ENCODE measurements around the gene PRKCB.
"Not testable (repeated sequence)": the region's sequence is repeated elsewhere in the genome, so short reads cannot be mapped to it uniquely, and the experiment has no call there.

PRKCB gene

DNA sequence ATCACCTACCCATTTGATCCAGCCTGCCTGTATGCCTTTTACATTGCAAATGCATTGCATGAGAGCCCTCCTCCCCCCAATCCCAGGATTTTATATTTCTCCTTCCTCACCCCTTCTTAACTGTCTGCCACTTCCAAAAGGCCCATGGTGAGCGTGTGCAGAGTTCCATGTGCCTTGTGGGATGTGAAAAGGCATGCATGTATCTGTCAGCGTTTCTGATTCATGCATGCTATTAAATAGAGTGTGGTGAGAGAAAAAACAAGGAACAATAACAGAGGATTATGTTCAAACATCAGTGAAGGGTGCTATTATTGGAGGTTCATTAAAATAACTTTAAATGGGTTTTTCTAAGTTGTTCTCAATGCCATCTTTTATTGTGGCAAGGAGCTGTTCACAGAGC lies 359.4 kb downstream of the PRKCB start:
- DNase-seq = no peak

GRCh38 chr16:24198807-24199533 lies 363.2 kb downstream of the PRKCB start:
- no peak for DNase-seq

DNA sequence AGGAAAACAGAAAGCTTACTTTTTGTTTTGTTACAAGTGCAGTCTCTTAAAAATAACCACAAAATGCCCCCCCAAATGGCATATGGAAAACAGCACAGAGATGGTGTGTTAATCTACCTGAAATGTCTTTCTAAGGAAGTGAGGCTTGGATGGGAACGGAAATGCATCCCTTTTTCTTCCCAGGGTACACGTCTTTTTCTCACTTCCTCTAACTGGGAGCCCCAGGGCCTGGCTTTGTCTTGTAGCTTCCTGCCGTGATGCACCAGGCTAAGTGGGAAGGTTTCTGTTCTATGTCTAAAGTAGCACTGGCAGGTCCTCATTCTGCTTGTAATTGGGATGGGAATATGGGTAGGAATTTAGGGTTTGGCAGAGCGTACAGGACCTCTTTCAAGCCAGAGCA lies 367.9 kb downstream of the PRKCB start:
- DNase-seq = no peak

DNA sequence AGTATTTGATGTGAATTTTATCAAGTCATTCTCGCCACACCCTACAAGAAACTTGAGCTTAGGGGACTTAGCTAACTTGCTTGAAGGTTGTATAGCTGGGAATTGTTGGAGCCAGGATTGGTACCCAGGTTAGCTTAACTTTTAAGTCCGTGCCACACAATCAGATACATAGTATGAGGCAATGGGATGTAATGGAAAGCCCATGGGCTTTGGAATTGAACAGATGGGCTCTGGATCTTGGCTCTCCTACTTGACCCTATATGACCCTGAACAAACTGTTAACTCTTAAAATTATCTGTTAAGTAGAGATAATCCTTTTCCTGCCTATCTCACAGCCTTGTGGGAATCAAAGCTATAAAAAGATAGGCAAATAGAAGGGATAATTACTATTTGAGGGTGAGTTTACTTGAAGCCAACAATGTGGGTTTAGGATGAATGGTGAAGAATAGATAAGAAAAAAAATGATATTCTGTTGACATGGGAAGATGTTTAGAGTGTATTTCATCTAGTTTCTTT lies 368.4 kb downstream of the PRKCB start:
- DNase-seq = no peak

- DNase-seq = no peak
Observed at GRCh38 chr16:24206926-24207325, 371.1 kb downstream of the PRKCB start.

DNA sequence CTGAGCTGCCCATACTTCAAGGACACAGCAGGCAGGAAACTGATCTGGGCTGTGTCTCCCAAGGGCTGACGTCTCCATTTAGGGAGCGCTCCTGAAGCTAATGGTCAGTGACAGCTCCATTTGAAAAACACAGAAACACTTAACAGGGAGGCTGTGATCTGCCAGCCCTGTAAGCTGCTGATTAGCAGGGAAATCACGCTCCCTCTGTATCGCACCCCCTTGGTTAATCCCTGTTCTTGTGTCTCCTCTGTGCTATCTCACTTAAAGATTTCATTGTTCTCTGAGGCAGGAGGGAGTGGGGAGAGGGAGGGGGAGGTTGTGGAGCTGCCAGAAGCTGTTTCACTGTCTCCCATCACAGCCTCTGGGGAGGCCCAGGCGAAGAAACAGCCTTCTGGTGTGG lies 372.9 kb downstream of the PRKCB start:
- DNase-seq = no peak

DNA sequence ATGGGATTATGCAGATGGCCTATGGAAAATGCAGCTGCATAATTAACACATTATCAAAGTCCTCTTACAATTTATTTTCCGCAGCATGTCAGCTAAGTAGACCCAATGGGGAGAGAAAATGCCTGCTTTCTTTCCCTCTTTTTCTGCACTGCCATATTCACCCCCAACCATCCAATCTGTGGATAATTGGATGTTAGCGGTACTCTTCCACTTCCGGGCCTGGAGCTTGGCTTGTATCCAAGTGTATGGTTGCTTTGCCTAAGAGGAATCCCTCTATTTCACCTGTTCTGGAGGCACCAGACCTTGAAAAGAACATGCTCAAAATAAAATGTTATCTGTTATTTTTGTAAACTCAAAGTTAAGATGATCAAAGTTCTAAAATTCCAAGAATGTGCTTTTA lies 379.2 kb downstream of the PRKCB start:
- DNase-seq = no peak

DNA sequence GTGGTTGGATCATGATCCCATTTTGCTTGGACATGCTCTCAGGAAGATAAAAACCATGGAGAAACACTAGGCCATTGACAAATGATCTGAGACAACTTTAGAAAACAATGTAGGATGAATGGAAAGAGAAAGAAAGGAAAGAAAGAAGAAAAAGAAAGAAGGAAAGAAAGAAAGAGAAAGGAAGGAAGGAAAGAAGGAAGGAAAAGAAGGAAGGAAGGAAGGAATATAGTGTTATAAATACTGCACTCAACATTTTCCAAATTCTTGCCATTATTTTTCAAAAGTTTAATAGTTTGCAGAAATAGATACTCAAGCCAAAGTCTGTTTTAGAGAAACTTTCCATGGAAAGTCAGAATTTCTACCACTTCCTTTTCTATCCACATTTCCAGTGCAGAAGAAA lies 381.2 kb downstream of the PRKCB start:
- no peak for DNase-seq

DNA sequence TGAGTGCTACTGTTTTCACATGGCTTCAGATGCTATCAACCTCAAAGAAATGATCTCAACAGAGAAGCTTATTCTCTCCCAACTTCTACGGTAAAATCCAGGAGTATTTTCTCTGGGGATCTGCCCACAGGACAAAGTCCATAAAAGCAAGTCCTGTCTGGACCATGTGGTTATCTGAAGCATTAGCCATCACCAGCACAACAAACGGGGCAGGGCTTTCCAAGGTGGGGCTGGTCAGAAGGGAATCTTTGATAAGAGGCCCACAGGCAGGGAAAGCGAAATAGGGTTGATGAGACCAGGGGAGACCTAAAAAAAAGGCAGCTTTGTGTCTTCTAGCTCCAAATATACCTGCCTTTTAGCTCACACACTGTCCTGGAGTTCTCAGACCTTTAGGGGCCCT lies 381.7 kb downstream of the PRKCB start:
- no peak for DNase-seq

DNA sequence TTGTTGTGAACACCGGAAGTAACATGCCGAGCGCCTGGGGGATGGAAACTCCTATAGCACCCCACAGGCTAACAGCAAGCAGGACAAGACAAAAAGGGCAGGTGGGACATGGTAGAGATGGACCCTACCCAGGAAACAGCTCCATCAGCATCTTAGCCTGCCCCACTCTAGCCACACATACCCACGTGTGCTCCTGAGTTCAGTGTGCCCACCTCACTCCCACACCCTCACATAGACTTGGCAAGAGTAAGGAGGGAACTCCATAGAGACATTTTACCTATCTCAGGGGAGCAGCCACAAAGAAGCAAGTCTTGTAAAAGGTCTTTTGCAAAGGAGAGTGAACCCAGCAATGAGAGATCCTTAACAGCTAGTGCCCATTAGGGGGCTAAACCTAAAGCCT lies 382.5 kb downstream of the PRKCB start:
- no peak for DNase-seq

GRCh38 chr16:24221219-24221618 lies 385.4 kb downstream of the PRKCB start:
- DNase-seq = no peak

- no peak for DNase-seq
Observed at GRCh38 chr16:24228514-24228913, 392.7 kb downstream of the PRKCB start.

GRCh38 chr16:24232936-24233335 lies 397.2 kb downstream of the PRKCB start:
- DNase-seq = no peak

DNA sequence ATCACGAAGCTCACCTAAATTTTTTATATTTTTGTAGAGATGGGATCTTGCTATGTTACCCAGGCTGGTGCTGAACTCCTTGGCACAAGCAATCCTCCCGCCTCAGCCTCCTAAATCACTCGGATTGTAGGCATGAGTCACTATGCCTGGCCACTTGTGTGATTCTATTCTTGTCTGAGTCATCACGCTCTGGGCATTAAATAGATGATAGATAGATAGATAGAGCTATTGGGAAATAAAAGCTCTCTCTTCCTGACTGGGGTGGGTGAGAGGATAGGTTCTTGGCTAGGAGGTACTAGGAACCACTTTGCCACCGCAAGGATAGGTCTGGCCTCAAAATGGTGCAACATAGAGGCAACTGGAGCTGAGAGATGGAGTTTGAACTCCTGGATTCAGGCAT lies 399.0 kb downstream of the PRKCB start:
- no peak for DNase-seq

DNA sequence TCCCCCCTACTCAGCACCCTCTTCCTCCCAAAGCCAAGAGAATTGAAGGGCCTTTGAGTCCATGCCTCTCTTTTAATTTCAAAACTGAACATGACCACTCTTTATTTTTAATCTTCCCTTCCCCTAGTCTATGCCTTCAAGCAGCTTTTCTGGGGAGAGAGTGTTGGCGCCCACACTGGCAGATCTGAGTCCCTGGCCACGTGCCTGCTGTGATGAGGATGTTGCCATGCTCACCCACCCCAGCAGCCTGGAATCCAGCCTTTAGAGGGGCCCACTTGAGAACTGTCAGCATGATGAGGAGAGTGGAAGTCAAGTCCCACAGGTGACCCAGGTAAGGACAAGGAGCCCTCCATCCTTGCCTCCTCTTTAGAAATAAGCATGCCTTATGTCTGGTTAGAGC lies 400.0 kb downstream of the PRKCB start:
- no peak for DNase-seq

- not testable (repeated sequence) for DNase-seq
Observed at GRCh38 chr16:24238846-24239245, 403.1 kb downstream of the PRKCB start.

- no peak for DNase-seq
Observed at GRCh38 chr16:24246911-24247607, 411.3 kb downstream of the PRKCB start.

DNA sequence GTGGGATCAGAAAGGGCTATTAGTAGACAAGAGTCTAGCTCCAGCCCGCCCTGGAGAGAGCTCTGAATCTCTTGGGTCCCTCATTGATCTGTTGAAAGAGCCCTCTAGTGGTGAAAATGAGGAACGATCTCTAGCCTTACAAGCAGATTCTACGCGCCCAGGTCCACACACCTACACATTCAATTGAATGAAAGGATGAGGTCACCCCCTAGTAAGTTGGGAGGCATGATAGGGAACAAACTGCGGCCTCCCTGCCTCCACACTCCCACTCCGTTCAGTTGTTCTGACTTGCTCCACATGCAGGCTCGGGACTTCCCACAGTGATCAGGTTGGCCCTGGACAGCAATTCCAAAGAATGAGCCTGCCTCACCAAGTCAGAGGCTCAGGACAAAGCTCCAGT lies 417.4 kb downstream of the PRKCB start:
- DNase-seq = peak; percentile 35

DNA sequence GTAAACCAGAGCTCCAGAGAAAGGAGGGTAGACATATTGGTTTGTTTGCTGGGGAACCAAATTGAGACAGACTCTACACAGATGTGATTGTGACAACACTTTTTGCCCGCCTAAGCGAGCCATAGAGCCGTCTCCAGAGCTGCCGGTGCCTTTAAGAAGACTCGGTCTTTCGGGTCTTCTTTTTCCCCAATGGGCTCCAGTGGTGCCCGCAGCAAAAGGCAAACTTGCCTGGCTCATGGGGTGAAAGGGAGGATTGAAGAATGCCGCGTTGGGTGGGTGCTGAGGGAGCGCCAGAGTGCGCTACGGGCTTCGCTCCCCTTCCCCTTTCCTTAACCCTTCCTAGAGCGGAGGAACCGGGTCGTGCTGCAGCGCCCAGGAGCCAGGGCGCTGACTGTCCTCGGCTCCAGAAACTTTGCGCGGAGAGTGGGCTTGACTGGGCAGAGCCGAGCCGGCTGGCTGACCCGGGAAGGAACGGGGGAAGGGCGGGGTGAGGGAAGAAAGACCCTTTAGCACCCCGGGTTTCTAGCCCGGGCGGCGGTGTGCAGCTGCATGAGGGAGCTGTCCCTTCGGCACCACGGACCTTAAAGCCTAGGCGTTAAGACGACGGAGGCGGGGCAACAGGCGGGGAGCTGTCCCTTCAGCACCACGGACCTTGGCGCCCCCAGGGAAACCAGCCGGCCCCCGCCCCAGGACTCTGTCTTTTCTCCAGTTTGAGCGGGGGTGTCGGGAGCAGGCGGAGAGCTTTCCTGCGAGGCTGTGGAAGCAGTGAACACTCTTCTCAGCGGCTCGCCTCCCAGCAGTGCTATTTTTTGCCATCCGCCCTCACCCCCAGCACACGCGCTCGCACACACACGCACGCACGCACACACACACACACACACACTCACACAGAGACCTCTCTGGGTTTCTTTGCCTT lies 419.9 kb downstream of the PRKCB start, which contains the start of gene CACNG3:
Gene CACNG3 (plus strand): TSS at position 880 of the 916 bp plus-strand sequence. CDS start 420 bp downstream, outside the sequence.
- DNase-seq = no peak

DNA sequence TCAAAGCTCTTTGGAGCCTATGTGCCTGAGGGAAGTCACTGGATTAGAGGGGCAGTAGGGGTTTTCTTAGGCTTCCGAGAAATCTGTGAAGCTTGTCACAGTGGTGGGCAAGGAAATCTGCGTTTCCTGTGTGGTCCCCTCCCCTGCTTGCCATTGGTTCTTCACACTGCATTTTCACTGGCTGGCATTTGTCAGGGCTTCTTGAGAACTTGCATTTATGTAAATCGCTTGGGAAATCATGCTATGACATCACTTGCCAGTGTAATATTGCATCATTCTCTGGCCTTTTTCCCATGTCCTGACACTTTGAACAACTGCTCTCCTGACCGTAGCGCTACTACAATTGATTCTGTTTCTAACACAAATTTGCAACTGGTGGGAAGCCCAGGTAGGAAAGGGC lies 422.2 kb downstream of the PRKCB start:
- no peak for DNase-seq

DNA sequence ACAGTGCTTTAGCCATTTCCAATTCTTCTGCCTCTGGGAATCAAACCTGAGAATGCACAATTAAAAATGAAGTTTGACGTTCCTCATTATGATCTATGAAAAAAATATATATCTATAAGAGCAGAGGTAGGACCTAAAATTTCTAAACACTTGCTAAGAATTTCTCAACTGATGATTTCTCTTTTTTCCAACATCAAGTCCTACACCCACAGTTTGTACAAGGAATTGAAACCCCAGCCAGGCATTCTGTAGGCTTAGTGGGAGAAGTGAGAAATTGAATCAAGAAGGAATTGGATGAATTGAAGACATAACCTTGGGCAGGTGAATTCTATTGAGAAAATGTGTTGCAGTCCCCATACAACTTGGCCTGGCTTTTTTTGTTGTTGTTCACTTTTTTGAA lies 423.0 kb downstream of the PRKCB start:
- no peak for DNase-seq

DNA sequence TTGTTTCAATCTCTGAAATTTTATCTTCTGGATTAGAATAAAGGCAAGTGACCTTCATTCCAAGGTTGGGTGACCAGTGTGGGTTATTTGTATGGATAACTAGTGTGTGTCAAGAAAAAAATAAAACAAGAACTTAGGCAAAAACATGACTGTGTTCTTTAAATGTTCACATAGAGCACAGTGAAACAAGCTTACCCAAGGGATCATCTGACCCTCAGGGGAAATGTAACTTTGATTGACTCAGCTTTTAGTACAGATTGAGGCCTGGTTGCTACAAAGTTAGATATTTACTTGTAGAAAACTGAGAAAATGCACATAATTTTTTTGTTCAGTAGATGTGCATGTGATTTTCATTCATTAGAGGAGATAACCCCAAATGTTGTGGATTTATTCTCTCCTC lies 427.0 kb downstream of the PRKCB start:
- DNase-seq = no peak

Measured in NCI-H1105 treated with DMSO at 0.1 percent for 48 hours (cell line).